HEK293T (cell line): Measurements from ENCODE around the gene PCGF5.
"Not testable (repeated sequence)": the region's sequence is repeated elsewhere in the genome, so short reads cannot be mapped to it uniquely, and the experiment has no call there.

Source experiments
- ARNT ChIP-seq: fragments of 450-650 bp; IDR thresholded peaks from 2 replicates; pipeline ENCODE4 v1.6.1; 2017; ENCODE audit warnings: mild to moderate bottlenecking
- BHLHE40 ChIP-seq: fragments of 450-650 bp; IDR thresholded peaks from 2 replicates; pipeline ENCODE4 v1.6.1; 2016; ENCODE audit warnings: mild to moderate bottlenecking, moderate library complexity, borderline replicate concordance
- FOXA1 ChIP-seq: fragments of 450-650 bp; IDR thresholded peaks from 2 replicates; pipeline ENCODE4 v1.6.1; 2016; ENCODE audit warnings: mild to moderate bottlenecking
- FOXK2 ChIP-seq: fragments of 450-650 bp; IDR thresholded peaks from 2 replicates; pipeline ENCODE4 v1.6.1; 2016; ENCODE audit warnings: mild to moderate bottlenecking
- FOXM1 ChIP-seq: fragments of 450-650 bp; IDR thresholded peaks from 2 replicates; pipeline ENCODE4 v1.6.1; 2017; ENCODE audit warnings: mild to moderate bottlenecking, borderline replicate concordance
- HDGF ChIP-seq: fragments of 450-650 bp; IDR thresholded peaks from 2 replicates; pipeline ENCODE4 v1.6.1; 2017; ENCODE audit warnings: antibody characterized with exemption, borderline replicate concordance
- L3MBTL2 ChIP-seq: fragments of 450-650 bp; conservative IDR thresholded peaks from 2 replicates; pipeline ENCODE4 v1.6.1; 2016; ENCODE audit warnings: mild to moderate bottlenecking
- NFRKB ChIP-seq: fragments of 450-650 bp; IDR thresholded peaks from 2 replicates; pipeline ENCODE4 v1.6.1; 2016; ENCODE audit warnings: mild to moderate bottlenecking, moderate library complexity
- SP1 ChIP-seq: fragments of 450-650 bp; IDR thresholded peaks from 2 replicates; pipeline ENCODE4 v1.6.1; 2017
- SUZ12 ChIP-seq: fragments of 450-650 bp; IDR thresholded peaks from 2 replicates; pipeline ENCODE4 v1.6.1; 2016; ENCODE audit warnings: mild to moderate bottlenecking
- TARDBP ChIP-seq: fragments of 450-650 bp; IDR thresholded peaks from 2 replicates; pipeline ENCODE4 v1.6.1; 2016
- ZNF384 ChIP-seq: fragments of 450-650 bp; IDR thresholded peaks from 2 replicates; pipeline ENCODE4 v1.6.1; 2016

DNA sequence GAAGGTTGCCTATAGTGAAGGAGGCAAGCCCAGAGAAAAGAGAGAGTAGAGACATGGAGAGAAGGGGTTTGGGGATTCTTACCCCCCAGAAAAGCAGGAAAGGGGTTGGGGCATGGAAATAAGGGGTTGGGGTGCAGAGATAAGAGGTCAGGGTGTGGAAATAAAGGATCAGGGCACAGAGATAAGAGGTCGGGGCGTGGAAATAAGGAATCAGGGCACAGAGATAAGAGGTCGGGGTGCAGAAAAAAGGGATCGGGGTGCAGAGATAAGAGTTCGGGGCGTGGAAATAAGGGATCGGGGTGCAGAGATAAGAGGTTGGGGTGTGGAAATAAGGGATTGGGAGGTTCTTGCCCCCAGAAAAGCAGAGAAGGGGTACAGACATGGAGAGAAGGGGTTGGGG, 85.5 kb downstream of the PCGF5 start:
- TF ChIP-seq SP1, BHLHE40, SUZ12, NFRKB, HDGF, TARDBP, ARNT, FOXA1, FOXM1, FOXK2, ZNF384, L3MBTL2: not testable (repeated sequence)
